Esophagus squamous epithelium (tissue), 4 donors: Measurements from ENCODE around the gene MYH14.
"Not testable (repeated sequence)": the region's sequence is repeated elsewhere in the genome, so short reads cannot be mapped to it uniquely, and the experiment has no call there.

Experiments used
- POLR2A ChIP-seq, 4 donors: fragments of 450-650 bp; IDR thresholded peaks; one replicate each; pipeline ENCODE4 v1.6.1; 2017; ENCODE audit warnings: antibody characterized with exemption in 4 of 4, mild to moderate bottlenecking in 4 of 4, moderate library complexity in 3 of 4
- TF ChIP-seq, protein P1 (sequence below), 6 experiments: fragments of 450-650 bp in 4 of 6; fragments of 200-600 bp in 2 of 6; sonication (generic) in 2 of 6; IDR thresholded peaks; one replicate each; pipeline ENCODE4 v1.5.1; 2016 to 2019; ENCODE audit warnings: antibody characterized with exemption in 6 of 6, mild to moderate bottlenecking in 4 of 6, moderate library complexity in 4 of 6

DNA sequence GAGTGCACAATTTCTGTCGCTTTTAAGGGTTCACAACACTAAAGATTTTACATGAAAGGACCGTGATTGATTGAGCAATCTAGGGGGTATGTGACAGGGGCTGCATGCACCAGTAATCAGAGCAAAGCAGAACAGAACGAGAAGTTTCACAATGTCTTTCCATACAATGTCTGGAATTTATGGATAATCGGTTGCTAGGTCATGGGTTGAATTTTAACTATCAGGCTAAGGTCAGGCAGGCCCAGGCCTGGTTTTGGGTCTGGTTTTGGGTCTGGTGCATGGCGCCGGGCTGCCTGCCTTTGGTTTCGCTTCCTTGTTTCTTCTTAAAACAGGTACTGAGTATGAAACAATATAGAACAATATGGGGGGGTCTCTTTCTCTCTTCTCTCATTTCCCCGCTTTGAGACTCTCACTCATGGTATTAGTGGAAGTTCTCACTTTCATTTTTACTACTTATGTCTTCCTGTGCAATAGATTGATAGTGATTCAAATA, 143.7 kb downstream of the MYH14 start:
- TF ChIP-seq POLR2A (IDR thresholded peaks at IDR 0.05) = not testable (repeated sequence)
- TF ChIP-seq, protein P1, sequence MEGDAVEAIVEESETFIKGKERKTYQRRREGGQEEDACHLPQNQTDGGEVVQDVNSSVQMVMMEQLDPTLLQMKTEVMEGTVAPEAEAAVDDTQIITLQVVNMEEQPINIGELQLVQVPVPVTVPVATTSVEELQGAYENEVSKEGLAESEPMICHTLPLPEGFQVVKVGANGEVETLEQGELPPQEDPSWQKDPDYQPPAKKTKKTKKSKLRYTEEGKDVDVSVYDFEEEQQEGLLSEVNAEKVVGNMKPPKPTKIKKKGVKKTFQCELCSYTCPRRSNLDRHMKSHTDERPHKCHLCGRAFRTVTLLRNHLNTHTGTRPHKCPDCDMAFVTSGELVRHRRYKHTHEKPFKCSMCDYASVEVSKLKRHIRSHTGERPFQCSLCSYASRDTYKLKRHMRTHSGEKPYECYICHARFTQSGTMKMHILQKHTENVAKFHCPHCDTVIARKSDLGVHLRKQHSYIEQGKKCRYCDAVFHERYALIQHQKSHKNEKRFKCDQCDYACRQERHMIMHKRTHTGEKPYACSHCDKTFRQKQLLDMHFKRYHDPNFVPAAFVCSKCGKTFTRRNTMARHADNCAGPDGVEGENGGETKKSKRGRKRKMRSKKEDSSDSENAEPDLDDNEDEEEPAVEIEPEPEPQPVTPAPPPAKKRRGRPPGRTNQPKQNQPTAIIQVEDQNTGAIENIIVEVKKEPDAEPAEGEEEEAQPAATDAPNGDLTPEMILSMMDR (IDR thresholded peaks at IDR 0.05) = not testable (repeated sequence)
